Body of pancreas (tissue), 4 donors: ENCODE measurements around the gene AUTS2. TPM values are rescaled to one million over a fixed set of nuclear protein-coding genes. Genes with fewer than 3 reads are reported as not detected.

Source experiments
- ATAC-seq: fragments of 150-250 bp; one replicate; pipeline ENCODE4 v1.9.1; 2016
- DNase-seq, 4 donors: peaks; one replicate each; pipeline ENCODE4 v3.0.0-alpha.2; 2019
- H3K27ac ChIP-seq, 4 donors: fragments of 200-600 bp; sonication (generic); 1 replicate in 3 of 4; 2 replicates in 1 of 4; pipeline versions ENCODE4 v1.5.1 to v1.6.1; 2016 to 2019; ENCODE audit warnings: mild to moderate bottlenecking in 1 of 4, mixed read lengths in 1 of 4, moderate library complexity in 1 of 4
- H3K27me3 ChIP-seq, 2 donors: fragments of 200-600 bp; sonication (generic); one replicate each; pipeline ENCODE4 v1.6.0; 2016; ENCODE audit warnings: mild to moderate bottlenecking in 1 of 2
- H3K36me3 ChIP-seq, 2 donors: fragments of 200-600 bp; sonication (generic); replicated peaks in 1 of 2; 2 replicates each; pipeline ENCODE4 v1.5.1; 2016; ENCODE audit warnings: low read depth in 2 of 2; ENCODE audit not compliant: insufficient read depth in 1 of 2
- H3K4me1 ChIP-seq: fragments of 200-600 bp; sonication (generic); one replicate; pipeline ENCODE4 v1.6.0; 2016
- H3K4me3 ChIP-seq, 2 donors: fragments of 200-600 bp; sonication (generic); 1 replicate in 1 of 2; 2 replicates in 1 of 2; pipeline ENCODE4 v1.5.1; 2016 to 2019
- H3K9me3 ChIP-seq, 3 donors: fragments of 200-600 bp; sonication (generic); 1 replicate in 2 of 3; 2 replicates in 1 of 3; pipeline ENCODE4 v1.5.1; 2016
- POLR2A ChIP-seq, 3 donors: fragments of 450-650 bp; IDR thresholded peaks; one replicate each; pipeline ENCODE4 v1.6.1; 2016; ENCODE audit warnings: antibody characterized with exemption in 3 of 3, mild to moderate bottlenecking in 2 of 3
- WGBS, 2 donors: methylation state at CpG; one replicate each; pipeline ENCODE4 v1.1.5; 2017; 5-methylcytosine and 5-hydroxymethylcytosine counted together
- intact Hi-C: fragments of 100-400 bp; cut with DNase I; formaldehyde crosslinking; loops from one replicate; pipeline ENCODE4 v1.15.1; 2023
- total RNA-seq, 2 donors: library from RNA; depleted of rRNA; stranded (reverse); fragments of >200 nt; gene quantifications; one replicate each; pipeline ENCODE4 v1.1.0, GENCODE V29; 2016
- TF ChIP-seq, protein P1 (sequence below), 7 experiments: fragments of 450-650 bp in 4 of 7; fragments of 200-600 bp in 3 of 7; sonication (generic) in 3 of 7; IDR thresholded peaks; one replicate each; pipeline ENCODE4 v1.5.1; 2016 to 2019; ENCODE audit warnings: antibody characterized with exemption in 7 of 7

Gene AUTS2
- total RNA-seq, 2 donors from 2014 or later: 11.7 to 18.5 TPM

DNA sequence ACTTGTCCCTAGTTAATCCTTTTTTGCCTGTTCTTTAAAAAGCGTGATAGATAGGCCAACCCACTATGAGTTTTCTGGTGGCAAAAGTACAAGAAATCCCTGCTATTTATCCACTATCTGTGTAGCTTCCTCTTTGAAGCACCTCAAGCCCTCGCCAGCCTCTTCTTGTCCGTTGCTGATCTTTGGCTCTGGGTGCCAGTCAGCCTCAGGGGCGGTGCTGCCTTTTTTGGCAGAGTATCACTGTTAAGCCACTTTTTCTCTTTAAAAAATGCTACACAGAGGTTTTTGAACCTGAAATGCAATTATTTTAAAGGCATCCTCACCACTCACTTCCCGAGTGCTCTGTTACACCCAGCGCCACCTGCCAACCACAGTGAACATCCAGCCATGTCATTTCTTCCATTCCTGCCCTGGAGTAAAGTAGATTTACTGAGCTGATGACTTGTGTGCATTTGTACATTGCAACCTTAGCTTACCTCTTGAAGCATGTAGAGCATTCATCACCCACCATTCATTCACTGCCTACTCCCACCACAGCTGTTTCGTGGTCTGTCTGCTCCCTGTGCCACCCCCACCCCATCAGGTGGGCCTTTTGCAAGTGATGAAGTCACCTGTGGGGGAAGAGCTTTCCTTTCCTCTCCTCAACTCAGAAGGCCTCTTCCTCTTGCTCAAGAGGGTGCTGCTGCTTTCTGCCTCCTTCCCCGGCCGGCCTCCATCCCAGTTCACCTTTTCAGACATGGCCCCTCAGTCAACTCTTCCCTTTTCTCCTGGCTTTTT is 1119.5 kb downstream of the AUTS2 start:
- no peak overlapping the region for H3K4me3 ChIP-seq
- H3K27ac ChIP-seq: no peak overlapping the region
- no peaks in the 10 kb centered on the region for H3K27me3 ChIP-seq
- 87 to 96% methylated on average over 9 of the region's 9 CpGs for WGBS, 2 donors
- peaks cover 5% of the 10 kb centered on the region for H3K4me1 ChIP-seq
- no peaks in the 10 kb centered on the region for H3K36me3 ChIP-seq
- intact Hi-C loops: no loop called here
- TF ChIP-seq, protein P1, sequence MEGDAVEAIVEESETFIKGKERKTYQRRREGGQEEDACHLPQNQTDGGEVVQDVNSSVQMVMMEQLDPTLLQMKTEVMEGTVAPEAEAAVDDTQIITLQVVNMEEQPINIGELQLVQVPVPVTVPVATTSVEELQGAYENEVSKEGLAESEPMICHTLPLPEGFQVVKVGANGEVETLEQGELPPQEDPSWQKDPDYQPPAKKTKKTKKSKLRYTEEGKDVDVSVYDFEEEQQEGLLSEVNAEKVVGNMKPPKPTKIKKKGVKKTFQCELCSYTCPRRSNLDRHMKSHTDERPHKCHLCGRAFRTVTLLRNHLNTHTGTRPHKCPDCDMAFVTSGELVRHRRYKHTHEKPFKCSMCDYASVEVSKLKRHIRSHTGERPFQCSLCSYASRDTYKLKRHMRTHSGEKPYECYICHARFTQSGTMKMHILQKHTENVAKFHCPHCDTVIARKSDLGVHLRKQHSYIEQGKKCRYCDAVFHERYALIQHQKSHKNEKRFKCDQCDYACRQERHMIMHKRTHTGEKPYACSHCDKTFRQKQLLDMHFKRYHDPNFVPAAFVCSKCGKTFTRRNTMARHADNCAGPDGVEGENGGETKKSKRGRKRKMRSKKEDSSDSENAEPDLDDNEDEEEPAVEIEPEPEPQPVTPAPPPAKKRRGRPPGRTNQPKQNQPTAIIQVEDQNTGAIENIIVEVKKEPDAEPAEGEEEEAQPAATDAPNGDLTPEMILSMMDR (IDR thresholded peaks at IDR 0.05): no peak
- no peak for TF ChIP-seq POLR2A (IDR thresholded peaks at IDR 0.05)
- ATAC-seq (no peak), DNase-seq (no peak)
- no peaks in the 10 kb centered on the region for H3K9me3 ChIP-seq

DNA sequence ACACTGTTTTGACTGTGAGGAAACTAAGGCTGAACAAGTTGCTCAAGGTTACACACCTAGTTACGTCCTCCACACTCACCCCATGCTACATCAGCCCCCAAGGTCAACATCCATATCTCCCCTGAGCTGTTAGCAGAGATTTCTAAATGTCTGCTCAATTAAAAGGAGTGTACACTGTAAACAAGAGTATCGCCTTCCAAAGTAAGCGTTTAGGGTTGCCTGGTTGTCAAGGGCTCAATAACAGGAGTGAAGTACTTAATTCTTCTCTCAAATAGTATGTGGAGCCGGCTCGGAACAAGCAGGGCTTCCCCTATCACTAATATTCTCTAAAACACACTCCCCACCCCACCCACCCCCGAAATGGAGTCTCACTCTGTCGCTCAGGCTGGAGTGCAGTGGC is 1120.8 kb downstream of the AUTS2 start:
- 74 to 77% methylated on average over 7 of the region's 7 CpGs for WGBS, 2 donors
- no peak overlapping the region for H3K27ac ChIP-seq

DNA sequence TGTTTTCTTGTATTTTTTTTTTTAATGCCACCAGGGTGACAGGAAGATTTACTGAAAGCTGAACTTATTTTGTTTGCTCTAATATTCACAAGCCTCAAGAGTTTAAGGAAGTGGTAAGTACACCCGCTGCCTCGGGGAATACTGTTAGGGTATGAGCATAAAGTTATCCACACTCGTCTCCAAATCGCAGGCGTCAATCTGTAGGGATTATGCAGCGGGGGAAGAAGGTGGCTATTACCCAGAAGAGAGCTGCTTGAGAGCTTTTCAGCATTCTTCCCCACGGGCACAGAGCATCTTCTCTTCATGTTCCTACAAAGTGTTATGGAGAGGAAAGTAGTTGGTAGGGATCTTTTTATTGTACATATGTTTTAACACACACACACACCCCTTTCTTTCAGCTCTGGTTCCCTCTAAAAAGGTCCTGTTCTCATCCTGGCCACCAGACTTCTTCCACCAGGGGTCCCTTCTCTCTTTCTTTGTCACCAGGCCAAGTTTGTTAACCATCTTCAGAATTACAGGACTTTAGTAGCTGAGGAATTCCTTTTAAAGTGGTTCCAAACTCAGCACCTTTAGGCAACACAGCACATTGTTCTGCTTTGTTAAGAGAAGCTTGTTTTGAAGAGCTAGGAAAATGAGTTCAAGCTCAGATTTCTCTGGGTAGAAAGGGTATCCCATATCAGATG is 1122.1 kb downstream of the AUTS2 start:
- H3K36me3 ChIP-seq: no peaks in the 10 kb centered on the region
- H3K9me3 ChIP-seq: no peaks in the 10 kb centered on the region
- 71 to 88% methylated on average over 7 of the region's 7 CpGs for WGBS, 2 donors
- H3K27me3 ChIP-seq: no peaks in the 10 kb centered on the region
- intact Hi-C loops: no loop called here
- DNase-seq (no peak), ATAC-seq (no peak)
- H3K4me1 ChIP-seq: no peaks in the 10 kb centered on the region
- TF ChIP-seq POLR2A (IDR thresholded peaks at IDR 0.05): no peak
- TF ChIP-seq, protein P1 (IDR thresholded peaks at IDR 0.05): no peak
- no peak overlapping the region for H3K4me3 ChIP-seq
- H3K27ac ChIP-seq: no peak overlapping the region

More for the DNA sequence above, 1120.8 kb downstream of the AUTS2 start:
- ATAC-seq (no peak), DNase-seq (no peak)
- H3K4me3 ChIP-seq: no peak overlapping the region
- H3K27me3 ChIP-seq: no peaks in the 10 kb centered on the region
- intact Hi-C loops: no loop called here
- H3K36me3 ChIP-seq: no peaks in the 10 kb centered on the region
- no peaks in the 10 kb centered on the region for H3K9me3 ChIP-seq
- no peak for TF ChIP-seq POLR2A (IDR thresholded peaks at IDR 0.05)
- TF ChIP-seq, protein P1 (IDR thresholded peaks at IDR 0.05): no peak
- H3K4me1 ChIP-seq: no peaks in the 10 kb centered on the region

DNA sequence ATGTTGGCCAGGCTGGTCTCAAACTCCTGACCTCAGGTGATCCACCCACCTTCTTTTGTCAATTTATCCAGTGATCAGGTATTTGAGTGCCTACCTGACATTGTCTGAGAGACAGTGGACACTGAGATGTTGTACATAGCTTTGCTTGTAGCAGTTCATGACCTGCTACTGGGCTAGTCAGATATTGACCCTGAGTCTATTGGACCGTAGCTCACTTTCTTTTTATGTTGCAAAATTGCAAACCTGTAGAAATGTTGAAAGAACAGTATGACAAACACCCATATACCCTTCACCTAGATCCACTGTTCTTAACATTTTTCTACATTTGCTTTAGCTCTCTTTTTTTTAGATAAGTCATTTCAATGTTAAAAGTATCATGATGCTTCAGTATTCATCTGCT is 1123.2 kb downstream of the AUTS2 start:
- WGBS, 2 donors: 88 to 92% methylated on average over 1 of the region's 1 CpG
- intact Hi-C loops: no loop called here
- no peak for ATAC-seq
- Histone ChIP-seq H3K4me1 (no peaks in the 10 kb centered on the region), H3K4me3 (no peak overlapping the region), H3K9me3 (no peaks in the 10 kb centered on the region), H3K36me3 (no peaks in the 10 kb centered on the region), H3K27me3 (no peaks in the 10 kb centered on the region), H3K27ac (no peak overlapping the region)
- TF ChIP-seq POLR2A (IDR thresholded peaks at IDR 0.05): no peak
- TF ChIP-seq, protein P1 (IDR thresholded peaks at IDR 0.05): no peak
- DNase-seq: no peak
